ENCODE results near the gene OR6K3. TPM values are rescaled to one million over a fixed set of nuclear protein-coding genes. Genes with fewer than 3 reads are reported as not detected.

Gene OR6K3
- total and polyA plus RNA-seq, 2 of the 8 experiments (the other 6 are each of a cell fraction or from before 2014, with no cell fraction given): not detected

DNA sequence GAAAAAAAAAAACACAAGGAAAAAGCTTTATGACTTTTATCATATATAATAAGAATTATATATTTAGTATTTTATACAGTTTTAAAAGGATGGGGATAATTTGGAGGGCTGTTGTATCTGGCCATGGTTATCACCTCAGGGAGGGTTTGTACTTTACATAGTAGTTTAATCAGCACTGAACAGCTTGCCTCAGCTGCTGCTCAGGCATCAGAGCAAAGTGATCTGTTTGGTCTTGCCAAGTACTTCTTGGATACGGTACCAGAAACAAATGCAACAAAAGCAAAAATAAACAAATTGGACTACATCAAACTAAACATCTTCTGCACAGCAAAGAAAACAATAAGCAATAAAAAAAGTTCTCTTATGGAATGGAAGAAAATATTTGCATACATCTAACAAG lies 31.4 kb downstream of the OR6K3 start:
- H3K18ac ChIP-seq (ENCODE audit: extremely low read depth, low read length): no peak overlapping the region
- POLR2A ChIA-PET (ENCODE audit: partially characterized antibody): interaction anchor here (0.6 kb wide), 1 partner anchor 245 kb away, joined by 3 read pairs; no protein-coding TSS in a partner anchor
- no peak overlapping the region for H3K4me2 ChIP-seq (ENCODE audit: insufficient read depth in 1 of 2, low read depth in 2 of 2, low read length in 2 of 2)
- no peak overlapping the region for H2BK15ac ChIP-seq (ENCODE audit: low read length)
- 100% methylated on average over 1 of the region's 1 CpG; no CpG with 5 or more reads in 1 of the 2 experiments for WGBS, 2 experiments (ENCODE audit: extremely low coverage in 1 of 2, insufficient coverage in 1 of 2, insufficient read length in 1 of 2, insufficient replicate concordance in 2 of 2, low coverage in 1 of 2, low lambda C conversion rate in 2 of 2, missing lambda C conversion rate in 1 of 2)
- H3K4ac ChIP-seq (replicated peaks; ENCODE audit: insufficient read length, low read depth, low read length): no peak overlapping the region
- no peak overlapping the region for H4K5ac ChIP-seq (ENCODE audit: insufficient read length, low read depth, low read length)
- no peaks in the 10 kb centered on the region for H3K79me2 ChIP-seq (ENCODE audit: control insufficient read depth in 1 of 2, insufficient read depth in 2 of 2, low read length in 2 of 2)
- no peak overlapping the region for H3K4me3 ChIP-seq (ENCODE audit: extremely low read depth in 1 of 4, insufficient read depth in 2 of 4, low read depth in 3 of 4, low read length in 4 of 4)
- H3K27ac ChIP-seq (ENCODE audit: low read depth, low read length): no peak overlapping the region
- CTCF ChIA-PET (ENCODE audit: partially characterized antibody): no interaction called here
- no peaks in the 10 kb centered on the region for H3K4me1 ChIP-seq (replicated peaks in 1 of 4; ENCODE audit: control insufficient read depth in 3 of 4, insufficient read depth in 4 of 4, low read length in 3 of 4)
- H3K79me1 ChIP-seq (ENCODE audit: low read depth, low read length): no peaks in the 10 kb centered on the region
- no peak overlapping the region for H2BK5ac ChIP-seq (ENCODE audit: low read depth, low read length)
- no peak overlapping the region for H2BK20ac ChIP-seq (ENCODE audit: low read length)
- H4K20me1 ChIP-seq (replicated peaks in 1 of 2; ENCODE audit: control insufficient read depth in 1 of 2, insufficient read depth in 2 of 2, low read length in 2 of 2): no peaks in the 10 kb centered on the region
- FAIRE-seq: no peak
- H3K23ac ChIP-seq (ENCODE audit: insufficient read length): no peak overlapping the region
- DNase-seq (ENCODE audit: low read depth in 1 of 2, low spot score in 2 of 2): no peak
- no peak overlapping the region for H2AK5ac ChIP-seq (ENCODE audit: low read depth, low read length)
- H3K36me3 ChIP-seq (ENCODE audit: control insufficient read depth in 2 of 4, insufficient read depth in 4 of 4, low read length in 3 of 4): no peaks in the 10 kb centered on the region
- H3K56ac ChIP-seq (replicated peaks; ENCODE audit: insufficient read length, low read depth, low read length): no peak overlapping the region
- H3K9ac ChIP-seq (replicated peaks in 1 of 4; ENCODE audit: extremely low read depth in 1 of 4, low read depth in 3 of 4, low read length in 3 of 4): no peak overlapping the region
- H3K14ac ChIP-seq (ENCODE audit: insufficient read length): no peak overlapping the region
- H3K23me2 ChIP-seq (ENCODE audit: low read depth, low read length): no peaks in the 10 kb centered on the region
- no peak for TF ChIP-seq BCL11A (IDR thresholded peaks at IDR 0.05; ENCODE audit: low read depth in 2 of 2, low read length in 2 of 2)
- TF ChIP-seq POLR2A (IDR thresholded peaks at IDR 0.05; ENCODE audit: control extremely low read depth in 1 of 2, low read depth in 2 of 2, low read length in 2 of 2): no peak
- TF ChIP-seq YY1 (IDR thresholded peaks at IDR 0.05; ENCODE audit: low read depth, low read length): no peak
- TF ChIP-seq SIX5 (IDR thresholded peaks at IDR 0.05; ENCODE audit: low read depth, low read length): no peak
- TF ChIP-seq TBP (IDR thresholded peaks at IDR 0.05; ENCODE audit: low read depth, low read length): no peak
- no peak for TF ChIP-seq HDAC2 (IDR thresholded peaks at IDR 0.05; ENCODE audit: borderline replicate concordance in 1 of 2, low read depth in 2 of 2, low read length in 2 of 2)
- TF ChIP-seq CHD2 (IDR thresholded peaks at IDR 0.05; ENCODE audit: low read length): no peak
- no peak for TF ChIP-seq POU5F1 (IDR thresholded peaks at IDR 0.05; ENCODE audit: low read depth, low read length)
- no peak for TF ChIP-seq KDM5A (IDR thresholded peaks at IDR 0.05; ENCODE audit: low read length)
- no peak for TF ChIP-seq BACH1 (IDR thresholded peaks at IDR 0.05; ENCODE audit: low read length)
- TF ChIP-seq GTF2F1 (IDR thresholded peaks at IDR 0.05; ENCODE audit: borderline replicate concordance, low read depth, low read length): no peak
- TF ChIP-seq POLR2AphosphoS5 (IDR thresholded peaks at IDR 0.05; ENCODE audit: low read depth, low read length): no peak
- TF ChIP-seq CREB1 (IDR thresholded peaks at IDR 0.05): no peak
- no peak for TF ChIP-seq KDM1A (IDR thresholded peaks at IDR 0.05; ENCODE audit: borderline replicate concordance, low read length)
- TF ChIP-seq ZNF274 (IDR thresholded peaks at IDR 0.05; ENCODE audit: borderline replicate concordance, extremely low read depth, low read length): no peak
- H4K91ac ChIP-seq (replicated peaks; ENCODE audit: insufficient read length, low read length): no peak overlapping the region
- no peak overlapping the region for H2AFZ ChIP-seq (ENCODE audit: low read length)
- no peak overlapping the region for H2BK120ac ChIP-seq (replicated peaks; ENCODE audit: low read depth, low read length)
- H3K27me3 ChIP-seq (replicated peaks in 1 of 4; ENCODE audit: control insufficient read depth in 3 of 4, extremely low read depth in 1 of 4, insufficient read depth in 3 of 4, low read length in 3 of 4): no peaks in the 10 kb centered on the region
- H3K9me3 ChIP-seq (ENCODE audit: insufficient read depth in 2 of 2, low read depth in 1 of 2, low read length in 1 of 2): no peaks in the 10 kb centered on the region
- no peak overlapping the region for H2BK12ac ChIP-seq (ENCODE audit: low read depth, low read length)
- no peak overlapping the region for H4K8ac ChIP-seq (ENCODE audit: extremely low read depth, insufficient read depth, low read length)
